ENCODE measurements around the gene C22orf42.

GRCh38 chr22:32204040-32204855 is 45.1 kb upstream of the C22orf42 start:
- no peak for TF ChIP-seq CTCF (IDR thresholded peaks at IDR 0.05; ENCODE audit: low read length)
- TF ChIP-seq EZH2 (IDR thresholded peaks at IDR 0.05; ENCODE audit: borderline replicate concordance, low read length): no peak
